HCT116 (cell line): Measurements from ENCODE around the gene MAP2K5. TPM values are rescaled to one million over a fixed set of nuclear protein-coding genes. Genes with fewer than 3 reads are reported as not detected.

Experiments used
- ATAC-seq: fragments of 200-7000 bp; cut with Tn5 transposase; 2 replicates; pipeline ENCODE4 v1.9.1; 2020; ENCODE audit warnings: mild to moderate bottlenecking, moderate library complexity
- BruUV-seq: library from RNA; stranded (reverse); fragments of 400-500 nt; replicated peaks from 2 replicates; lab custom pipeline; 2021; lab: Mats Ljungman, UMichigan
- CTCF ChIA-PET: fragments of 300-600 bp; sonication (Branson Sonifier 250); formaldehyde crosslinking; loops from one replicate; lab custom pipeline; 2021; ENCODE audit warnings: antibody characterized with exemption; lab: Charles Lee
- POLR2A ChIA-PET: fragments of 300-600, 350-600 bp; sonication (Branson Sonifier 250); formaldehyde crosslinking; loops from one replicate; lab custom pipeline; 2021; ENCODE audit warnings: antibody characterized with exemption; lab: Charles Lee
- RAD21 ChIA-PET, 2 experiments: fragments of 300-600 bp; sonication (Branson Sonifier 250); formaldehyde crosslinking; loops; one replicate each; lab custom pipeline; 2023; ENCODE audit warnings: low total read pairs in 2 of 2; ENCODE audit not compliant: uncharacterized antibody in 2 of 2, unreplicated experiment in 2 of 2, low non-redundant PET in 1 of 2; lab: Charles Lee
- DNase-seq: peaks from one replicate; pipeline ENCODE4 v3.0.0-alpha.2; 2010; ENCODE audit warnings: low read depth, low spot score
- H2AFZ ChIP-seq: fragments of 200-600 bp; shearing (Covaris generic), sonication (generic); 2 replicates; pipeline ENCODE4 v1.6.1; 2017; ENCODE audit warnings: low read depth, mixed run types, mixed read lengths, antibody characterized with exemption, low read length; ENCODE audit not compliant: poor library complexity, severe bottlenecking
- H3K27ac ChIP-seq: 2 replicates; pipeline ENCODE4 v1.5.1; 2012; ENCODE audit warnings: low read depth, low read length
- H3K27me3 ChIP-seq: fragments of 200-600 bp; sonication (generic); 2 replicates; pipeline ENCODE4 v1.6.1; 2016; ENCODE audit warnings: mixed run types, low read length, mixed read lengths; ENCODE audit not compliant: insufficient read depth
- H3K36me3 ChIP-seq, 2 experiments: fragments of 200-500 bp in 1 of 2; fragments of 200-600 bp in 1 of 2; sonication (Bioruptor generic) in 1 of 2; sonication (generic) in 1 of 2; 2 replicates each; pipeline versions ENCODE4 v1.5.1 to v1.6.1; 2014 to 2016; ENCODE audit warnings: low read length in 2 of 2, inconsistent platforms in 1 of 2, mixed read lengths in 1 of 2, mixed run types in 1 of 2; ENCODE audit not compliant: insufficient read depth in 2 of 2, control insufficient read depth in 1 of 2
- H3K4me1 ChIP-seq, 2 experiments: fragments of 200-600 bp in 1 of 2; sonication (generic) in 1 of 2; 2 replicates each; pipeline versions ENCODE4 v1.5.1 to v1.6.1; 2012 to 2017; ENCODE audit warnings: low read length in 2 of 2, inconsistent platforms in 1 of 2, mild to moderate bottlenecking in 1 of 2, mixed read lengths in 1 of 2, mixed run types in 1 of 2, moderate library complexity in 1 of 2; ENCODE audit not compliant: insufficient read depth in 2 of 2, control insufficient read depth in 1 of 2
- H3K4me2 ChIP-seq: fragments of 200-600 bp; sonication (generic); 2 replicates; pipeline ENCODE4 v1.6.1; 2017; ENCODE audit warnings: mixed run types, low read length, mixed read lengths
- H3K4me3 ChIP-seq, 2 experiments: fragments of 200-600 bp in 1 of 2; sonication (generic) in 1 of 2; replicated peaks in 1 of 2; 2 replicates each; pipeline ENCODE4 v1.5.1; 2011 to 2016; ENCODE audit warnings: low read length in 2 of 2, control low read depth in 1 of 2, low read depth in 1 of 2, mild to moderate bottlenecking in 1 of 2, mixed read lengths in 1 of 2, mixed run types in 1 of 2
- H3K79me2 ChIP-seq: fragments of 200-600 bp; sonication (generic); 2 replicates; pipeline ENCODE4 v1.6.1; 2017; ENCODE audit warnings: mild to moderate bottlenecking, mixed run types, low read length, moderate library complexity, mixed read lengths; ENCODE audit not compliant: insufficient read depth
- H3K9ac ChIP-seq: fragments of 200-600 bp; sonication (generic); 2 replicates; pipeline ENCODE4 v1.6.1; 2016; ENCODE audit warnings: low read length, mixed read lengths
- H3K9me2 ChIP-seq: fragments of 200-600 bp; sonication (generic), shearing (Covaris generic); 2 replicates; pipeline ENCODE4 v1.6.1; 2017; ENCODE audit warnings: mixed run types, mild to moderate bottlenecking, moderate library complexity; ENCODE audit not compliant: insufficient read depth
- H3K9me3 ChIP-seq, 2 experiments: fragments of 200-500 bp in 1 of 2; fragments of 200-600 bp in 1 of 2; sonication (Bioruptor generic) in 1 of 2; sonication (generic) in 1 of 2; 2 replicates each; pipeline ENCODE4 v1.6.1; 2014 to 2017; ENCODE audit warnings: low read length in 2 of 2, mixed read lengths in 2 of 2, inconsistent platforms in 1 of 2, low read depth in 1 of 2, mild to moderate bottlenecking in 1 of 2, mixed run types in 1 of 2, moderate library complexity in 1 of 2; ENCODE audit not compliant: control insufficient read depth in 1 of 2, insufficient read depth in 1 of 2
- H4K20me1 ChIP-seq: fragments of 200-600 bp; sonication (generic), shearing (Covaris generic); 2 replicates; pipeline ENCODE4 v1.6.1; 2017; ENCODE audit warnings: mixed run types, mild to moderate bottlenecking, moderate library complexity; ENCODE audit not compliant: insufficient read depth
- ATF3 ChIP-seq: IDR thresholded peaks from 2 replicates; pipeline ENCODE4 v1.6.1; 2012
- CBX3 ChIP-seq: IDR thresholded peaks from 2 replicates; pipeline ENCODE4 v1.6.1; 2012; ENCODE audit warnings: low read depth
- CEBPB ChIP-seq: IDR thresholded peaks from 2 replicates; pipeline ENCODE4 v1.6.1; 2012; ENCODE audit warnings: low read depth
- EZH2phosphoT487 ChIP-seq: fragments of 200-600 bp; IDR thresholded peaks from 2 replicates; pipeline ENCODE4 v1.6.1; 2018; ENCODE audit warnings: antibody characterized with exemption, borderline replicate concordance
- MAX ChIP-seq: IDR thresholded peaks from 2 replicates; pipeline ENCODE4 v1.6.1; 2012
- POLR2AphosphoS5 ChIP-seq: IDR thresholded peaks from 2 replicates; pipeline ENCODE4 v1.6.1; 2011; ENCODE audit warnings: mild to moderate bottlenecking, low read depth, low read length, moderate library complexity
- REST ChIP-seq: IDR thresholded peaks from 2 replicates; pipeline ENCODE4 v1.6.1; 2012; ENCODE audit warnings: low read depth
- SP1 ChIP-seq: IDR thresholded peaks from 2 replicates; pipeline ENCODE4 v1.6.1; 2012; ENCODE audit warnings: low read depth
- YY1 ChIP-seq: IDR thresholded peaks from 2 replicates; pipeline ENCODE4 v1.6.1; 2011; ENCODE audit warnings: low read length, low read depth, moderate library complexity, mild to moderate bottlenecking; ENCODE audit not compliant: insufficient replicate concordance; ENCODE audit errors: extremely low read depth
- ZFX ChIP-seq: fragments of 450-650 bp; IDR thresholded peaks from 2 replicates; pipeline ENCODE4 v1.6.1; 2017
- intact Hi-C: fragments of 100-400 bp; cut with micrococcal nuclease; formaldehyde crosslinking; loops from 2 replicates; pipeline ENCODE4 v1.10.0; 2022
- total RNA-seq: library from RNA; stranded (reverse); gene quantifications from one replicate; pipeline ENCODE4 v1.2.1, GENCODE V29; 2021; ENCODE audit not compliant: unreplicated experiment

MAP2K5 gene
- total RNA-seq, 1 experiment from 2014 or later: 15.6 TPM

DNA sequence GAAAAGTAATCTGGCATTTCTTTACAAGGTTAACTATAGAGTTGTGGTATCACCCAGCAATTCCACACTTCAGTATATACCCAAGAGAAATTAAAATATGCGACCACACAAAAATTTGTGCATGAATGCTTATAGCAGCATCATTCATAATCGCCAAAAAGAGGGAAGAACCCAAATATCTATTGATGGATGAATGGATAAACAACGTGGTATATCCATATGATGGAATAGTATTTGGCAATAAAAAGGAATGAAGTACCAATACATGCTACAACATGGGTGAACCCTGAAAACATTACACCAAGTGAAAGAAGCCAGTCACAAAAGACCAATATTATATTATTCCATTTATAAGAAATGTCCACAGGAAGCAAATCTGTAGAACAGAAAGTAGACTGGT lies 274.2 kb downstream of the MAP2K5 start:
- Histone ChIP-seq H3K27me3 (no peaks in the 10 kb centered on the region), H3K4me2 (no peak overlapping the region), H3K4me1 (no peaks in the 10 kb centered on the region), H3K4me3 (no peak overlapping the region), H3K79me2 (no peaks in the 10 kb centered on the region), H3K9ac (no peak overlapping the region), H3K27ac (no peak overlapping the region), H3K9me2 (no peaks in the 10 kb centered on the region), H2AFZ (no peak overlapping the region), H4K20me1 (no peaks in the 10 kb centered on the region), H3K36me3 (no peaks in the 10 kb centered on the region), H3K9me3 (no peaks in the 10 kb centered on the region)
- TF ChIP-seq MAX (no peak), YY1 (no peak), REST (no peak), CEBPB (no peak), ATF3 (no peak), SP1 (no peak), EZH2phosphoT487 (no peak), ZFX (no peak), POLR2AphosphoS5 (no peak), CBX3 (no peak)
- CTCF ChIA-PET: no interaction called here
- intact Hi-C loops: no loop called here
- POLR2A ChIA-PET: no interaction called here
- RAD21 ChIA-PET: no interaction called here
- DNase-seq: no peak
- BruUV-seq: no TSS peak
- ATAC-seq: no peak
